Erythroblast (primary cell): Measurements from ENCODE around the gene AFAP1L2.

Experiments
- GATA1 ChIP-seq: IDR thresholded peaks from 2 replicates; pipeline ENCODE4 v1.6.1; 2011; ENCODE audit warnings: low read depth, mild to moderate bottlenecking, control low read depth, low read length, moderate library complexity
- POLR2A ChIP-seq: IDR thresholded peaks from 2 replicates; pipeline ENCODE4 v1.6.1; 2011; ENCODE audit warnings: mild to moderate bottlenecking, low read length

- TF ChIP-seq POLR2A (no peak), GATA1 (no peak)
Observed at GRCh38 chr10:114305521-114305925, 98.8 kb downstream of the AFAP1L2 start.
